ENCODE data around the gene CLDN9.

CLDN9 gene

GRCh38 chr16:3058139-3059030, 45.7 kb downstream of the CLDN9 start:
- DNase-seq = peak; percentile 45

DNA sequence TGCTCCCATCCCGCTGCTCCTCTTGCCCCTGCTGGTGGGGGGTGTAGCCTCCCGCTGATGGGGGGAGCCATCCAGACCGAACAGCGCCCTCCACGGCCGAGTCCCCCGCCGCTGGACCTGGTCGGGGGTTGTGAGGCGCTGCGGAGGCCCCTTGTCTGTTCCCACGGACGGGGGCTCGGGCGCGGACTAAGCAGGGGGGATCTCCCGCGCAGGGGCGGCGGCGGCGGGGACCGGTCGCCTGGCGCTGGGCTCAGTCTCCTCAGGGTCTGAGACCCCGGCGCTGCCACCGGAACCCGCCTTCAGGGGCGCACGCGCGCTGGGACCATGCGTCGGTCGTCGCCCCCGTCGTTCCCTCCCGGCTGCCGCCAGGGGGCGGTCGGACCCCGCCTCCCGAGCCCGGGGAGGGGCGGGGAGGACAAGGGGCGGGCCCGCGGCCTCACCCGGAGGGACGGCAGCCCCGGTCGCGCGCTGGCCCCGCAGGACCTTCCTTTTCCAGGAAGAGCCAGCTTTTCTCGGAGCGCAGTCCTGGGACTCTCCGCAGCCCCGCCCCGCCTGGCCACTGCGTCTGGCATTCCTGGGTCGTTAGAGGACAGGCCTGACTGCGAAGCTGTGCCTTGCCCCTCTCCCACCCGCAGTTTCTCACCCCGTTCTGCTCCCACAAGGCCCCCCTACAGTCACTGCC, 46.5 kb downstream of the CLDN9 start:
- DNase-seq = peak; percentile 85

- no peak for DNase-seq
These were observed 47.1 kb downstream of the CLDN9 start for GRCh38 chr16:3059723-3060242.

GRCh38 chr16:3060339-3061127, 47.8 kb downstream of the CLDN9 start:
- DNase-seq = no peak

DNA sequence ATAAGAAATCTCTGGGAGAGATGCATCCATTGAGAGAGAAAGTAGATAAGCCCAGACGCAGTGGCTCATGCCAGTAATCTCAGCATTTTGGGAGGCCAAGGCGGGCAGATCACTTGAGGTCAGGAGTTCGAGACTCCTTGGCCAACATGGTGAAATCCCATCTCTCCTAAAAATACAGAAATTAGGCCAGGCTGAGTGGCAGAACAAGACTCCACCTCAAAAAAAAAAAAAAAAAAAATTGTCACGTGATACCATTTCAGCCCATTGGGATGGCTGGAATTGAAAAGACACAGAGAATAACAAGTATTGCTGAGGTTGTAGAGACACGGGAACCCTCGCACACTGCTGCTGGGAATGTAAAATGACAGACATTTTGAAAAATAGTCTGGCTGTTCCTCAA, 49.8 kb downstream of the CLDN9 start:
- no peak for DNase-seq

- DNase-seq = no peak
These were observed 51.1 kb downstream of the CLDN9 start for GRCh38 chr16:3063625-3064386.
